ENCODE measurements around the gene GOLGA8A. TPM values are rescaled to one million over a fixed set of nuclear protein-coding genes. Genes with fewer than 3 reads are reported as not detected.
"Not testable (repeated sequence)": the region's sequence is repeated elsewhere in the genome, so short reads cannot be mapped to it uniquely, and the experiment has no call there.

Gene GOLGA8A
- total RNA-seq, 2 experiments from 2014 or later: 276 to 295 TPM

DNA sequence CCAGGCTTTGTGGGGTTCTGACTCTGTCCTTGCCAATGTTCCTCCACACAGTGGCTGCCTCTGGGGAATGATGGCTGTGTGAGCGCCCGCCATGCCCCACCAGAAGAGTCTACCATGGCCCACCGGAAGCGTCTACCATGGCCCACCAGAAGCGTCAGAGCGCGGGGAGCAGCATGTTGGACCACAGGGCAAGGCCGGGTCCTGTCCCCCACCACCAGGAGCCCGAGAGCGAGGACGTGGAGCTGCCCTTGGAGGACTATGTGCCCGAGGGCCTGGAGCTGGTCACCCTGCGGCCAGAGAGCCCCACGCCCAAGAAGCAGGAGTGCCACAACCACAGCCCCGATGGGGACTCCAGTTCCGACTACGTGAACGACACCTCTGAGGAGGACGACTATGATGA lies 28.1 kb downstream of the GOLGA8A start:
- H3K9me3 ChIP-seq (ENCODE audit: control insufficient read depth in 1 of 2, insufficient read depth in 1 of 2, low read length in 2 of 2); DNase-seq; H3K27me3 Mint-ChIP-seq; H3K27me3 ChIP-seq (ENCODE audit: control insufficient read depth in 1 of 2, insufficient read depth in 2 of 2, low read length in 2 of 2); H3K4me1 ChIP-seq (ENCODE audit: insufficient read depth, low read length); H3K4me1 Mint-ChIP-seq (ENCODE audit: low read depth); H3K36me3 Mint-ChIP-seq (ENCODE audit: low read depth); H3K36me3 ChIP-seq (ENCODE audit: insufficient read depth, low read length); H3K4me3 ChIP-seq (ENCODE audit: low read length); CTCF ChIA-PET; H3K27ac ChIP-seq (ENCODE audit: low read depth in 1 of 2, low read length in 2 of 2); intact Hi-C loops (cut with DNase I, micrococcal nuclease); H3K9me3 Mint-ChIP-seq; ATAC-seq (ENCODE audit: poor library complexity); POLR2A ChIA-PET; H3K4me3 Mint-ChIP-seq; H3K27ac Mint-ChIP-seq: not testable (repeated sequence)

DNA sequence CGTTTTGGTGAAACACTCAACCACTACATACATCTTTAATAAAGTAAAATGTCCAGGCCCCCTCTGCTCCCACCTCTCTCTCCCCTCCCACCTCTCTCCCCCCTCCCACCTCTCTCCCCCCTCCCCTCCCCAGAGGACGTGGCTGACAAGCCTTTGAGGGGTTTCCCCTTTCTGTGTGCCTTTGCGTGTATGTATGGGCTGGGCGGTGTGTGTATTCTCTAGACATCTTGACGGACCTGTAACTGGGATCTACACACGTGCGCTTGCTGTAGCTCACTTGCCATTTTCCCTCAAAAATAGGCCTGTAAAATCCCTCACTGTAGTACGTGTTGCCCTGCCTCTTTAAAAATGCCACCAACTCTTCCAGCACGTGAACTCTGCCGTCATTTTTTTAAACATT lies 28.6 kb downstream of the GOLGA8A start:
- H3K4me1 Mint-ChIP-seq (ENCODE audit: low read depth); DNase-seq; H3K4me3 ChIP-seq (ENCODE audit: low read length); H3K36me3 Mint-ChIP-seq (ENCODE audit: low read depth); ATAC-seq (ENCODE audit: poor library complexity); H3K9me3 ChIP-seq (ENCODE audit: control insufficient read depth in 1 of 2, insufficient read depth in 1 of 2, low read length in 2 of 2); H3K9me3 Mint-ChIP-seq; POLR2A ChIA-PET; H3K27ac ChIP-seq (ENCODE audit: low read depth in 1 of 2, low read length in 2 of 2); H3K36me3 ChIP-seq (ENCODE audit: insufficient read depth, low read length); H3K27me3 ChIP-seq (ENCODE audit: control insufficient read depth in 1 of 2, insufficient read depth in 2 of 2, low read length in 2 of 2); intact Hi-C loops (cut with DNase I, micrococcal nuclease); CTCF ChIA-PET; H3K27ac Mint-ChIP-seq; H3K27me3 Mint-ChIP-seq; H3K4me1 ChIP-seq (ENCODE audit: insufficient read depth, low read length); H3K4me3 Mint-ChIP-seq: not testable (repeated sequence)

DNA sequence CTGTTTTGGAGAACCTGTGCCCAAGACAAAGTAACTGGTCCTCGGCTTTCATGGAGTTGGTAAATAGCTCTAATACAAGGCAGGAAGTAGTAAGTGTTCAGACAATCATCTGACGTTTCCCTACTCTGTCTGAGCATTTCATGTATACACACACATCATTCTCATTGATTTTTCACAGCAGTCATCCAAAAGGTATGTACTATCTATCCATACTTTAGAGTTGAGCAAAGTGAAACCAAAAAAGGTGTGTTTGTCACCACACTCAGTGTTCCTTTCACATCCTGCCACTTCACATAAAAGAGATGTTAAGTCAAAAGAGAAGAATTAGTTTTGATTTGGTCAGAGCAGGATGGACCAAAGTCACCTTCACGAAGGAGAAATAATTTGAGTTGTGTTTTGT lies 33.7 kb downstream of the GOLGA8A start:
- H3K9me3 ChIP-seq (ENCODE audit: control insufficient read depth in 1 of 2, insufficient read depth in 1 of 2, low read length in 2 of 2); H3K36me3 Mint-ChIP-seq (ENCODE audit: low read depth); H3K9me3 Mint-ChIP-seq; POLR2A ChIA-PET; H3K27ac ChIP-seq (ENCODE audit: low read depth in 1 of 2, low read length in 2 of 2); H3K27ac Mint-ChIP-seq; H3K4me1 Mint-ChIP-seq (ENCODE audit: low read depth); H3K36me3 ChIP-seq (ENCODE audit: insufficient read depth, low read length); H3K4me3 ChIP-seq (ENCODE audit: low read length); H3K27me3 ChIP-seq (ENCODE audit: control insufficient read depth in 1 of 2, insufficient read depth in 2 of 2, low read length in 2 of 2); intact Hi-C loops (cut with DNase I, micrococcal nuclease); CTCF ChIA-PET; H3K27me3 Mint-ChIP-seq; H3K4me1 ChIP-seq (ENCODE audit: insufficient read depth, low read length); H3K4me3 Mint-ChIP-seq; DNase-seq: not testable (repeated sequence)
- peak; percentile 71 for ATAC-seq (ENCODE audit: poor library complexity)

DNA sequence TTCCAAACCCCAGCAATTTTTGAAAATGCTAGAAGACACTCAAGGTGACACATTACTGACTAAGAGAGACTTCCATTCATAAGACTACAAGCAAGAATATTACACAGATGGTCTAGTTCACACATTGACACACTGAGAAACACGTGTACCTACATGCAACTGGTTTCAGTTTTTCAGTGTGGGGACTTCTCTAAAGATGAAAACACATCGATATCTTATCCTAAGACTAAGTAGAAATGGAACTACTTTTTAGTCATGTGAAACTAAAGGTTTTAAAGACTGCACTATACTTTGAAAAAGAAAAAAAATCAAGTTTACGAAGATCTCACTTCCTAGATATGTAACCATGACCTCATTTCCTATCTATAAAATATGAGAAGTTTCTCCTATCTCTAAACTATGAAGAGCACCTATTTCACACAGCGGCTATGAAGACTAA lies 34.4 kb downstream of the GOLGA8A start:
- H3K4me3 Mint-ChIP-seq; H3K4me1 ChIP-seq (ENCODE audit: insufficient read depth, low read length); CTCF ChIA-PET; H3K9me3 ChIP-seq (ENCODE audit: control insufficient read depth in 1 of 2, insufficient read depth in 1 of 2, low read length in 2 of 2); H3K9me3 Mint-ChIP-seq; POLR2A ChIA-PET; H3K36me3 Mint-ChIP-seq (ENCODE audit: low read depth); H3K36me3 ChIP-seq (ENCODE audit: insufficient read depth, low read length); H3K27ac ChIP-seq (ENCODE audit: low read depth in 1 of 2, low read length in 2 of 2); H3K4me1 Mint-ChIP-seq (ENCODE audit: low read depth); H3K27ac Mint-ChIP-seq; DNase-seq; H3K4me3 ChIP-seq (ENCODE audit: low read length); H3K27me3 Mint-ChIP-seq; intact Hi-C loops (cut with DNase I, micrococcal nuclease); H3K27me3 ChIP-seq (ENCODE audit: control insufficient read depth in 1 of 2, insufficient read depth in 2 of 2, low read length in 2 of 2): not testable (repeated sequence)
- peak; percentile 62 for ATAC-seq (ENCODE audit: poor library complexity)

DNA sequence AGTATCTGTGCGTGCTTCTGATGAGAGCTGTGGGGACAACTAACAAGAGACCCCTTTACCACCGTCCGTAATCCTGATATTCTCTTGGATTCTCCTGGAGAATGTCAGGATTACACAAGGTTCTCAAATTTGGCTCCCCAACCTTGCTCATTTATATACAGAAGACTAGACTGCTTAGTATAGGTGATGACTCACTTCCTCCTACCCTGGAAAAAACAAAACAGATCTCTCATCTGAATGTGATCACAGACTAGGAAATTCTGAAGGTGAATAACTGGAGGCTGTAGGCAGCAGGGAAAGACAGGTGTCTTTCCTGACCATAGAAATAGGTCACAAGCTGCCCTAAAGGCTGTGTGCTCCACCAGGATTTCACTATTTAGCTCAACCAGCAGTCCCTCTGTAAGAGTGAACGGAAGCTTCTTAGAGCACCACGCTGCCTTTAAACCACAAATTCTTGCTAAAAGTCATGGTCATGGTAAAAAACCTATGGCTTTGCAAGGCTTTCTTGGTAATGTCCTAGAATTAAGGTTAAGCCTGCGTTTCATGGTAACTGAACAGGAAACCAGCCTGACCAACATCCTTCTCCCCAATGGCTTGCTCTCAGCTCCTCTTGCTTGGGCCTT lies 39.9 kb downstream of the GOLGA8A start:
- CTCF ChIA-PET; H3K9me3 Mint-ChIP-seq; POLR2A ChIA-PET; H3K4me1 Mint-ChIP-seq (ENCODE audit: low read depth); H3K4me1 ChIP-seq (ENCODE audit: insufficient read depth, low read length); intact Hi-C loops (cut with DNase I, micrococcal nuclease); H3K36me3 ChIP-seq (ENCODE audit: insufficient read depth, low read length); H3K9me3 ChIP-seq (ENCODE audit: control insufficient read depth in 1 of 2, insufficient read depth in 1 of 2, low read length in 2 of 2); H3K27ac Mint-ChIP-seq; H3K27me3 ChIP-seq (ENCODE audit: control insufficient read depth in 1 of 2, insufficient read depth in 2 of 2, low read length in 2 of 2); H3K4me3 ChIP-seq (ENCODE audit: low read length); H3K36me3 Mint-ChIP-seq (ENCODE audit: low read depth); H3K4me3 Mint-ChIP-seq; H3K27ac ChIP-seq (ENCODE audit: low read depth in 1 of 2, low read length in 2 of 2); H3K27me3 Mint-ChIP-seq: not testable (repeated sequence)
- ATAC-seq (ENCODE audit: poor library complexity): peak; percentile 32
- peak in 1 of 14 experiments; percentile 24 for DNase-seq

DNA sequence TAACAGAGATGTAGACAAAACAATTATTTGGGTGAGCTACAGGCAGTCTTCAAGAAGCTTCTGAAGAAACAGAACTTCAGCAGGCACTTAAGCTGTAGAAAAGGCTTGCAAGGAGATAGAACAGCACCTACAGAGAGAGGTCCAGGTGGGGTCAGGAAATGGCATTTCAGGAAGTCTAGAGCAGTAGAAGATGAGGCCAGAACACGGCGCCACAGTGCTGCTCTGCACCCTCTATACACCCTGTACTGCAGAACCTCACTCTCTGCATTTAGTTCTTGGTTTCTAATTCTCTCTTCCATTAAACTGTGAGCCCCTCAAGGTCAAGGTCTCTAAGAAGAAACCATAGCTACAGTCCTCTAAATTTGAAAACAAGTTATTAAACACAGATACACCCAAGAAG lies 44.6 kb downstream of the GOLGA8A start:
- H3K27ac ChIP-seq (ENCODE audit: low read depth in 1 of 2, low read length in 2 of 2); H3K9me3 Mint-ChIP-seq; H3K36me3 ChIP-seq (ENCODE audit: insufficient read depth, low read length); POLR2A ChIA-PET; ATAC-seq (ENCODE audit: poor library complexity); H3K27me3 Mint-ChIP-seq; H3K4me1 ChIP-seq (ENCODE audit: insufficient read depth, low read length); H3K4me3 Mint-ChIP-seq; H3K4me3 ChIP-seq (ENCODE audit: low read length); H3K27ac Mint-ChIP-seq; intact Hi-C loops (cut with DNase I, micrococcal nuclease); H3K4me1 Mint-ChIP-seq (ENCODE audit: low read depth); CTCF ChIA-PET; H3K36me3 Mint-ChIP-seq (ENCODE audit: low read depth); H3K9me3 ChIP-seq (ENCODE audit: control insufficient read depth in 1 of 2, insufficient read depth in 1 of 2, low read length in 2 of 2); H3K27me3 ChIP-seq (ENCODE audit: control insufficient read depth in 1 of 2, insufficient read depth in 2 of 2, low read length in 2 of 2); DNase-seq: not testable (repeated sequence)

DNA sequence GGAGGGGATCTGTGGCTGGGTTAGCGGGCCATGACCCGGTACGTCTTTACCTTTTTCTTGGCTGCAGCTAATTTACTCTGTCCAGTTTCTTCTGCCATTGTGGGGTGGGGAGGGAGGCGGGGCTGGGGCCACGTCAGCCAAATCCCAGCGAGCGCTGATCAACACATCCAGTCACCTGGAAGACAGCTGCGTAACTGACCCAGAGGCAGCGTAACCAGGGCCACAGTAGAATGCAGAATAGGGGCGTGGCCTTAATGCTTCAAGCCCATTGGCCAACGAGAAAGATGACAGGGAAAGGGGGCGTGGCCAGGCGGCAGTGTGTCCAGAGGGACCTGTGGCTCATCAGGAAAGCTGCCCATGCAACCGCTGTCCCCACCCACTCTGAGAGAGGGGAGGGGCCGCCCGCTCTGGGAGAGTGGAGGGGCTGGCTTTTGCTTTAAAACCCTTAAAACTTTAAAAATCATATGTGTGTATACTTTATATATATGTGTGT lies 48.0 kb downstream of the GOLGA8A start:
- H3K4me1 Mint-ChIP-seq (ENCODE audit: low read depth); CTCF ChIA-PET; ATAC-seq (ENCODE audit: poor library complexity); H3K4me1 ChIP-seq (ENCODE audit: insufficient read depth, low read length); H3K36me3 Mint-ChIP-seq (ENCODE audit: low read depth); H3K27ac ChIP-seq (ENCODE audit: low read depth in 1 of 2, low read length in 2 of 2); H3K9me3 ChIP-seq (ENCODE audit: control insufficient read depth in 1 of 2, insufficient read depth in 1 of 2, low read length in 2 of 2); H3K27me3 ChIP-seq (ENCODE audit: control insufficient read depth in 1 of 2, insufficient read depth in 2 of 2, low read length in 2 of 2); DNase-seq; H3K9me3 Mint-ChIP-seq; H3K27me3 Mint-ChIP-seq; POLR2A ChIA-PET; H3K36me3 ChIP-seq (ENCODE audit: insufficient read depth, low read length); H3K27ac Mint-ChIP-seq; intact Hi-C loops (cut with DNase I, micrococcal nuclease); H3K4me3 ChIP-seq (ENCODE audit: low read length); H3K4me3 Mint-ChIP-seq: not testable (repeated sequence)

All from CD4-positive, alpha-beta T cell (primary cell).